NB4 (cell line): ENCODE measurements around the gene ZNFX1.
"Not testable (repeated sequence)": the region's sequence is repeated elsewhere in the genome, so short reads cannot be mapped to it uniquely, and the experiment has no call there.

Experiments
- DNase-seq: peaks from one replicate; pipeline ENCODE4 v3.0.0; 2010; ENCODE audit warnings: low read depth
- H3K4me3 ChIP-seq: one replicate; pipeline ENCODE4 v1.5.1; 2011; ENCODE audit warnings: mild to moderate bottlenecking, low read depth, low read length, moderate library complexity
- MYC ChIP-seq: IDR thresholded peaks from 2 replicates; pipeline ENCODE4 v1.6.1; 2011; ENCODE audit warnings: low read depth, low read length
- POLR2A ChIP-seq: IDR thresholded peaks from 2 replicates; pipeline ENCODE4 v1.6.1; 2011; ENCODE audit warnings: mild to moderate bottlenecking; ENCODE audit not compliant: insufficient read length; ENCODE audit errors: extremely low read depth
- TF ChIP-seq, protein P1 (sequence below): IDR thresholded peaks from 2 replicates; pipeline ENCODE4 v1.6.1; 2011; ENCODE audit warnings: low read depth, low read length
- TF ChIP-seq, protein P2 (sequence below): IDR thresholded peaks from one replicate; pipeline ENCODE4 v1.5.1; 2012; ENCODE audit warnings: low read depth, low read length

The ZNFX1 gene

DNA sequence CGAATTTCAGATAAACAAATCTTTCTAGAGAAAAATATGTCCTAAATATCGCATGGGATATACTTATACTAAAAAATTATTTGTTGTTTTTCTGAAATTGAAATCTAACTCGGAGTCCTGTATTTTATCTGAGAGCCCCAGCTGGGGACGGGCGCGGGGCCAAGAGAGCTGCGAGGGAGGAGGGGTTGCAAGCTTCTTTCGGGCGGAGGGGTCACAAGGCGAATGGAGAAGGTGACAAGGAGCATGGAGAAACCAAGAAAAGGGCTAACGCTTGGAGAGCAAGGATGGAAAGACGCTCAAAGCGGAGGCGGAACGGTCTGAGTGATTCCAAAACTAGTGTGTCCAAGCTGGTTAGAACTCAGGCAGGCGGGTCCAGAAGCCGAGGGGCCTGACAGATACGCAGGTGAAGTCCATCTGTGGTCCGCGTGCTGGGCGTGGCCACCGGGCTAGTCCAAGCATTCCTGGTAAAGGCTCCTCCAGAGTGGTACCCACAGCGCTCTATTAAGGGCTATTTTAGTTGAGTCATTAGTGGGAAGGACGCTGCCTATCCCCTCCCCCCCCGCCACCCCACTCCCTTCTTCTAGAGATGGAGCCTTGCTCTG lies 41.5 kb upstream of the ZNFX1 start:
- no peak for DNase-seq
- TF ChIP-seq POLR2A = no peak
- TF ChIP-seq, protein P1, sequence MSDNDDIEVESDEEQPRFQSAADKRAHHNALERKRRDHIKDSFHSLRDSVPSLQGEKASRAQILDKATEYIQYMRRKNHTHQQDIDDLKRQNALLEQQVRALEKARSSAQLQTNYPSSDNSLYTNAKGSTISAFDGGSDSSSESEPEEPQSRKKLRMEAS = no peak
- TF ChIP-seq, protein P2, sequence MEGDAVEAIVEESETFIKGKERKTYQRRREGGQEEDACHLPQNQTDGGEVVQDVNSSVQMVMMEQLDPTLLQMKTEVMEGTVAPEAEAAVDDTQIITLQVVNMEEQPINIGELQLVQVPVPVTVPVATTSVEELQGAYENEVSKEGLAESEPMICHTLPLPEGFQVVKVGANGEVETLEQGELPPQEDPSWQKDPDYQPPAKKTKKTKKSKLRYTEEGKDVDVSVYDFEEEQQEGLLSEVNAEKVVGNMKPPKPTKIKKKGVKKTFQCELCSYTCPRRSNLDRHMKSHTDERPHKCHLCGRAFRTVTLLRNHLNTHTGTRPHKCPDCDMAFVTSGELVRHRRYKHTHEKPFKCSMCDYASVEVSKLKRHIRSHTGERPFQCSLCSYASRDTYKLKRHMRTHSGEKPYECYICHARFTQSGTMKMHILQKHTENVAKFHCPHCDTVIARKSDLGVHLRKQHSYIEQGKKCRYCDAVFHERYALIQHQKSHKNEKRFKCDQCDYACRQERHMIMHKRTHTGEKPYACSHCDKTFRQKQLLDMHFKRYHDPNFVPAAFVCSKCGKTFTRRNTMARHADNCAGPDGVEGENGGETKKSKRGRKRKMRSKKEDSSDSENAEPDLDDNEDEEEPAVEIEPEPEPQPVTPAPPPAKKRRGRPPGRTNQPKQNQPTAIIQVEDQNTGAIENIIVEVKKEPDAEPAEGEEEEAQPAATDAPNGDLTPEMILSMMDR = no peak
- TF ChIP-seq MYC = no peak
- H3K4me3 ChIP-seq = no peak overlapping the region

DNA sequence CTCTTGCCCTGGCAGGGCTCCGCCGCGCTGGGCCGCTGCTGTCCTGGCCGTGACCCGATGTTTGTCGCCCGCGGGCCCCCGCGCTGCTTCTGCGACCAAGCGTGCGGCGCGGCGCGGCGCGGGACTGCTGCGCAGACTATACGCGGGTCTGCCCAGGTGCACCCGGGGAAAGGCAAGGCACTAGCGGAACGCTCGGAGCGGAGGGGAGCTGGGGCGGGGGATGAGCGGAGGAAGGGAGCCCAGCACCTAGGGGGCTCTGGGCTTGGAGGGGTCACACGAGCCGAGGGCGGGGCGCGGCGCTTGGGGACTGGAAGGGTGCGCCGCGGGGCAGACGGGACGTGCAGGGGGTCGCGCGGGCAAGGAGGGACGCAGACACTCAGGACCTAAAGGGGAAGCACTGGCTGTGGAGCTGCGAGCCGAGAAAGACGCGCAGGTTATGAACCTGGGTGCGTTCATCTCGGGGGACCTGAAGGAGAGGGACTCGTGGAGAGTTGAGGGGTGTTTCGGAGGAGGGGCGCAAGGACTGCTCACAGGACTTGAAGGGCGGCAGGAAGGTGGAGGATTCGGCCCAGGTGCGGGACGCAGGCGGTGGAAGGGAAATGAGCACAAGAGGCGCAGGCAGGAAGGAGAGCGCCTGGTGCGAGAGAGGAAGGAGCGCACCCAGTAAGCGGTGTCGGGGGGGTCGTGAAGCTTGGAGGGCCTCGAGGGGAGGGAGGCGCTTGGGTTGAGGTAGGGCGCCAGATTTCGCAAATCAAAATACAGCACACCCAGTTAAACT lies 40.8 kb upstream of the ZNFX1 start:
- no peak overlapping the region for H3K4me3 ChIP-seq
- TF ChIP-seq, protein P1 = no peak
- DNase-seq = no peak

DNA sequence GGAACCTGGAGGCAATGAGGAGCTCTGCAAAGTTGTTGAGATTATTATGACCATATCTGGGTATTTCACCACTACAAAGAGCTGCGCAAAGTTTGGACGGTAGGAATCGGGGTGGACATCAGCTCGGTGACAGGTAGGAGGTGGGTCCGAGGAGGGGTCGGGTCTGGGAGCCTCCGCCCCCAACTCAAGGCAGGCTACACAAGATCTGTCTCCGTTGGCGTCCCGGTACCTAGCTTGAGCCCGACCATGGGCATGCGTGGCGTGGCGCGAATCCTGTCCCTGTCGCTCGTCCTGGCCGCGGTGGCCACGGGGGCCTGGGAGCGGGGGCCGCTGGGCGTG lies 40.2 kb upstream of the ZNFX1 start:
- no peak for DNase-seq
- TF ChIP-seq, protein P2 = no peak
- TF ChIP-seq MYC (no peak), POLR2A (no peak)
- TF ChIP-seq, protein P1 = no peak
- no peak overlapping the region for H3K4me3 ChIP-seq

DNA sequence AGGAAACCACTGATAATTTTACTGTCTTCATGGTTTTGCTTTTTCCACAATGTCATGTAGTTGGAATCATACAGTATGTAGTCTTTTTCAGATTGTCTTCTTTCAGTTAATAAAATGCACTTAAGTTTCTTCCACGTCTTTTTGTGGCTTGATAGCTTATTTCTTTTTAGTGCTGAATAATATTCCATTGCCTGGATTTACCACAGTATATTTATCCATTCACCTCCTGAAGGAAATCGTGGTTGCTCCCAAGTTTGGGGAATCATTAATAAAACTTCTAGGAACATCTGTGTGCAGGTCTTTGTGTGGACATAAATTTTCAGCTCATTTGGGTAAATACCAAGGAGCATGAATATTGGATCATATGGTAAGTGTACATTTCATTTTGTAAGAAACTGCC lies 38.8 kb upstream of the ZNFX1 start:
- no peak overlapping the region for H3K4me3 ChIP-seq
- TF ChIP-seq, protein P2 = no peak
- TF ChIP-seq POLR2A (no peak), MYC (no peak)
- TF ChIP-seq, protein P1 = no peak
- no peak for DNase-seq

DNA sequence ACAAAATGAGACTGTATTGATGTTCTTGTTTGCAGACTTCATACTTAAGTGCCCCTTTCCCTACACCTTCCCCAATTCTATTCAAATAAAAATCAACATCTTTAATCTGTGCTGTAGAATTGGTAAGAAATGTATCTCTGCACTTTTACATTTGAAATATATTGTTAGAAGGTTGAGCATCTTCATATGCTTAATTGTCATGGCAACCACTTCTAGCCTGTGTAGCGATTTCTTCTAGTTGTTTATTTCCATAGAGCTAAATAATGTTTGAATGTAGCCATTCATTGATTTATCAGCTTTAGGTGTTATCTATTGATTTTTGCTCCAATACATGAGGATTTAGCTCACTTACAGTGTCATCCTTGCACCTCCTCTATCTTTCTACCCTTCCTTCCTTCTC lies 37.7 kb upstream of the ZNFX1 start:
- H3K4me3 ChIP-seq = no peak overlapping the region
- TF ChIP-seq, protein P1 = no peak
- TF ChIP-seq POLR2A (no peak), MYC (no peak)
- TF ChIP-seq, protein P2 = no peak
- no peak for DNase-seq

DNA sequence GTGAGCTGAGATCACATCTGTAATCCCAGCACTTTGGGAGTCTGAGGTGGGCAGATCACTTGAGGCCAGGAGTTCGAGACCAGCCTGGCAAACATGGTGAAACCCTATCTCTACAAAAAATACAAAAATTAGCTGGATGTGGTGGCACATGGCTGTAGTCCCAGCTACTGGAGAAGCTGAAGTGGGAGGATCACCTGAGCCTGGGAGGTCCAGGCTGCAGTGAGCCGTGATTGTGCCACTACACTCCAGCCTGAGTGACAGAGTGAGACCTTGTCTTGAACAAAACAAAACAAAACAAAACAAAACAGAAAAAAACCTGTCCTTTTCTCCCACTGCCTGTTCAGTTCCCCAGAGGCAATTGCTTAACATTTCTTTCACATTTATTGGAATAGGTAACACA lies 36.2 kb upstream of the ZNFX1 start:
- DNase-seq, H3K4me3 ChIP-seq: not testable (repeated sequence)
